Hepatocyte (in vitro differentiated cells): ENCODE results near the gene ATMIN.

Experiments used
- CTCF ChIP-seq: fragments of 200-600 bp; sonication (generic); IDR thresholded peaks from 2 replicates; pipeline ENCODE4 v1.5.1; 2016; ENCODE audit warnings: antibody characterized with exemption, mild to moderate bottlenecking; ENCODE audit not compliant: poor library complexity
- EZH2 ChIP-seq: fragments of 200-600 bp; sonication (generic); IDR thresholded peaks from 2 replicates; pipeline ENCODE4 v1.6.1; 2016; ENCODE audit warnings: antibody characterized with exemption, mild to moderate bottlenecking, borderline replicate concordance

GRCh38 chr16:80990577-80990976 lies 45.1 kb upstream of the ATMIN start:
- no peak for TF ChIP-seq EZH2
- no peak for TF ChIP-seq CTCF
